ENCODE results near the gene GGACT.

Gene GGACT

GRCh38 chr13:100529666-100530377 lies 58.8 kb downstream of the GGACT start:
- no peaks in the 10 kb centered on the region for H3K36me3 ChIP-seq (replicated peaks; ENCODE audit: low read depth, low read length)
- TF ChIP-seq CTCF (IDR thresholded peaks at IDR 0.05; ENCODE audit: low read depth, low read length) (no peak), EZH2phosphoT487 (IDR thresholded peaks at IDR 0.05; ENCODE audit: low read depth) (no peak)

GRCh38 chr13:100528820-100529219 lies 59.8 kb downstream of the GGACT start:
- no peak overlapping the region for H3K4me2 ChIP-seq (ENCODE audit: low read length)
- 0 out of 2 replicates have a peak, but pooled peaks cover 9% of the 10 kb centered on the region for H4K20me1 ChIP-seq (ENCODE audit: insufficient read depth, low read length)

More at GRCh38 chr13:100529666-100530377, 58.8 kb downstream of the GGACT start:
- no peak overlapping the region for H3K4me3 ChIP-seq (ENCODE audit: low read length)
- H3K4me2 ChIP-seq (ENCODE audit: low read length), result no peak overlapping the region
- no peaks in the 10 kb centered on the region for H3K27me3 ChIP-seq (ENCODE audit: low read depth, low read length)
- H3K9me3 ChIP-seq (ENCODE audit: insufficient read depth, low read length), result no peaks in the 10 kb centered on the region
- no peak overlapping the region for H3K9ac ChIP-seq (ENCODE audit: low read length)
- H3K79me2 ChIP-seq (ENCODE audit: low read length), result no peaks in the 10 kb centered on the region
- no peak overlapping the region for H3K27ac ChIP-seq (ENCODE audit: low read length)
- 0 out of 2 replicates have a peak, but pooled peaks cover 9% of the 10 kb centered on the region for H4K20me1 ChIP-seq (ENCODE audit: insufficient read depth, low read length)
- H2AFZ ChIP-seq (ENCODE audit: low read depth, low read length), result no peak overlapping the region
- peaks cover 21% of the 10 kb centered on the region for H3K4me1 ChIP-seq (ENCODE audit: low read length)

DNA sequence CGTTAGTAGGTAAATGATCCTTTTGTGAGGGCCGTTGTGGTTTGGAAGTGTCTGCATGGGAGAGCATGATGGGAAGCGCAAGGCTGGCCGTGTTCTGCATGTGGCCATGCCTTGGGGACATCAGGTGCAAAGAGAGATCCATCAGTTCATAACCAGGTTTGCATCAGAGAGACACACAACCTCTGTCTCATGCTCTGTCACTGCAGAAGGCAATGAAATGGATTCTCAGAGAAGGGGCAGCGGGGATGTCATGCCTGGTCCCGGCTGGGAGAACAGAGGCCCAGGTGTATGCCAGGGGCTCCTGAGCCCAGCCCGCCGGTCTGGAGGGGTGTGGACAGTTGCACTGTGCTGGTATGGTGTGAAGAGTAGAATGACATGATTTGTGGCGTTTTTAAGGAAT lies 60.2 kb downstream of the GGACT start:
- Histone ChIP-seq H4K20me1 (ENCODE audit: insufficient read depth, low read length) (0 out of 2 replicates have a peak, but pooled peaks cover 9% of the 10 kb centered on the region), H3K4me3 (ENCODE audit: low read length) (no peak overlapping the region), H3K9ac (ENCODE audit: low read length) (no peak overlapping the region), H3K27me3 (ENCODE audit: low read depth, low read length) (no peaks in the 10 kb centered on the region), H3K4me1 (ENCODE audit: low read length) (peaks cover 13% of the 10 kb centered on the region), H3K4me2 (ENCODE audit: low read length) (no peak overlapping the region), H2AFZ (ENCODE audit: low read depth, low read length) (no peak overlapping the region), H3K36me3 (replicated peaks; ENCODE audit: low read depth, low read length) (no peaks in the 10 kb centered on the region), H3K27ac (ENCODE audit: low read length) (no peak overlapping the region), H3K9me3 (ENCODE audit: insufficient read depth, low read length) (no peaks in the 10 kb centered on the region), H3K79me2 (ENCODE audit: low read length) (no peaks in the 10 kb centered on the region)
- TF ChIP-seq CTCF (IDR thresholded peaks at IDR 0.05; ENCODE audit: low read depth, low read length) (no peak), EZH2phosphoT487 (IDR thresholded peaks at IDR 0.05; ENCODE audit: low read depth) (no peak)

More at GRCh38 chr13:100528820-100529219, 59.8 kb downstream of the GGACT start:
- H3K27me3 ChIP-seq (ENCODE audit: low read depth, low read length), result no peaks in the 10 kb centered on the region
- H3K27ac ChIP-seq (ENCODE audit: low read length), result no peak overlapping the region
- TF ChIP-seq EZH2phosphoT487 (IDR thresholded peaks at IDR 0.05; ENCODE audit: low read depth), result no peak
- no peak for TF ChIP-seq CTCF (IDR thresholded peaks at IDR 0.05; ENCODE audit: low read depth, low read length)
- H3K9me3 ChIP-seq (ENCODE audit: insufficient read depth, low read length), result no peaks in the 10 kb centered on the region
- H3K9ac ChIP-seq (ENCODE audit: low read length), result no peak overlapping the region
- no peak overlapping the region for H3K4me3 ChIP-seq (ENCODE audit: low read length)
- H2AFZ ChIP-seq (ENCODE audit: low read depth, low read length), result no peak overlapping the region
- H3K79me2 ChIP-seq (ENCODE audit: low read length), result no peaks in the 10 kb centered on the region
- H3K36me3 ChIP-seq (replicated peaks; ENCODE audit: low read depth, low read length), result no peaks in the 10 kb centered on the region
- H3K4me1 ChIP-seq (ENCODE audit: low read length), result peaks cover 18% of the 10 kb centered on the region

- Histone ChIP-seq H3K4me1 (ENCODE audit: low read length) (peaks cover 6% of the 10 kb centered on the region), H3K9ac (ENCODE audit: low read length) (no peak overlapping the region), H2AFZ (ENCODE audit: low read depth, low read length) (no peak overlapping the region), H3K36me3 (replicated peaks; ENCODE audit: low read depth, low read length) (no peaks in the 10 kb centered on the region), H3K27me3 (ENCODE audit: low read depth, low read length) (no peaks in the 10 kb centered on the region), H3K4me2 (ENCODE audit: low read length) (no peak overlapping the region), H3K4me3 (ENCODE audit: low read length) (no peak overlapping the region), H4K20me1 (ENCODE audit: insufficient read depth, low read length) (0 out of 2 replicates have a peak, but pooled peaks cover 4% of the 10 kb centered on the region), H3K79me2 (ENCODE audit: low read length) (no peaks in the 10 kb centered on the region), H3K27ac (ENCODE audit: low read length) (no peak overlapping the region), H3K9me3 (ENCODE audit: insufficient read depth, low read length) (no peaks in the 10 kb centered on the region)
- TF ChIP-seq CTCF (IDR thresholded peaks at IDR 0.05; ENCODE audit: low read depth, low read length) (no peak), EZH2phosphoT487 (IDR thresholded peaks at IDR 0.05; ENCODE audit: low read depth) (no peak)
Measured at GRCh38 chr13:100527644-100528043, 60.9 kb downstream of the GGACT start.

Measured in OCI-LY3 (cell line).